Neutrophil (primary cell): ENCODE results near the gene DAD1.
"Not testable (repeated sequence)": the region's sequence is repeated elsewhere in the genome, so short reads cannot be mapped to it uniquely, and the experiment has no call there.

Experiments
- H3K27ac ChIP-seq: fragments of 200-600 bp; sonication (generic); 2 replicates; pipeline ENCODE4 v1.5.1; 2016; ENCODE audit warnings: mild to moderate bottlenecking, moderate library complexity
- H3K27me3 ChIP-seq: fragments of 200-600 bp; sonication (generic); 2 replicates; pipeline ENCODE4 v1.6.0; 2016; ENCODE audit warnings: mild to moderate bottlenecking
- H3K36me3 ChIP-seq: fragments of 200-600 bp; sonication (generic); 2 replicates; pipeline ENCODE4 v1.5.1; 2017
- H3K4me1 ChIP-seq, 2 experiments: fragments of 200-600 bp in 1 of 2; sonication (generic) in 1 of 2; 1 replicate in 1 of 2; 2 replicates in 1 of 2; pipeline versions ENCODE4 v1.5.1 to v1.6.1; 2013 to 2016; ENCODE audit warnings: low read depth in 1 of 2, low read length in 1 of 2, mild to moderate bottlenecking in 1 of 2, moderate library complexity in 1 of 2; ENCODE audit not compliant: control insufficient read depth in 1 of 2, insufficient read depth in 1 of 2
- H3K4me3 ChIP-seq, 2 experiments: fragments of 200-600 bp in 1 of 2; sonication (generic) in 1 of 2; 1 replicate in 1 of 2; 2 replicates in 1 of 2; pipeline ENCODE4 v1.5.1; 2013 to 2016; ENCODE audit warnings: low read depth in 1 of 2, low read length in 1 of 2, mild to moderate bottlenecking in 1 of 2, moderate library complexity in 1 of 2
- H3K9me3 ChIP-seq: fragments of 200-600 bp; sonication (generic); 2 replicates; pipeline ENCODE4 v1.5.1; 2016
- TF ChIP-seq, protein P1 (sequence below): fragments of 200-600 bp; sonication (generic); IDR thresholded peaks from 2 replicates; pipeline ENCODE4 v1.5.1; 2016; ENCODE audit warnings: antibody characterized with exemption

The DAD1 gene

DNA sequence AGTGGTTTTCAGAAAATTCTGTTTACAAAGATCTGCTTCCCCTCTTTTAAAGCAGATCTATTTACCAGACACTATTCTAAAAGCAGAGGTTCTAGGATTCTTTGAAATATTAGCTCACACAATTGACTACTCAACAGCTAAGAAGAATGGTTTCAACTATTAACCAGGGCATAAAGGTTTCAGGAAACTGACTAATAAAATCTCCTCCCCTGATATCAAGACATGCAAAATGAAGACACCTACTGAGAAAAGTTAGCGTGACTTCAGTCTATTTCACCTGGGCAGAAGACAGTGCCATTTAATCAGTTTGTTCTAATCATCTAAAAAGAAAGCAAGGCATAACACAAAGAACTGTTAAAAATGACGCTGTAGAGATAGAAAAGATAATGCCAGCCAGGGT lies 22.2 kb downstream of the DAD1 start:
- H3K4me3 ChIP-seq: no peak overlapping the region
- peaks cover 26% of the 10 kb centered on the region for H3K36me3 ChIP-seq
- no peaks in the 10 kb centered on the region for H3K27me3 ChIP-seq
- TF ChIP-seq, protein P1, sequence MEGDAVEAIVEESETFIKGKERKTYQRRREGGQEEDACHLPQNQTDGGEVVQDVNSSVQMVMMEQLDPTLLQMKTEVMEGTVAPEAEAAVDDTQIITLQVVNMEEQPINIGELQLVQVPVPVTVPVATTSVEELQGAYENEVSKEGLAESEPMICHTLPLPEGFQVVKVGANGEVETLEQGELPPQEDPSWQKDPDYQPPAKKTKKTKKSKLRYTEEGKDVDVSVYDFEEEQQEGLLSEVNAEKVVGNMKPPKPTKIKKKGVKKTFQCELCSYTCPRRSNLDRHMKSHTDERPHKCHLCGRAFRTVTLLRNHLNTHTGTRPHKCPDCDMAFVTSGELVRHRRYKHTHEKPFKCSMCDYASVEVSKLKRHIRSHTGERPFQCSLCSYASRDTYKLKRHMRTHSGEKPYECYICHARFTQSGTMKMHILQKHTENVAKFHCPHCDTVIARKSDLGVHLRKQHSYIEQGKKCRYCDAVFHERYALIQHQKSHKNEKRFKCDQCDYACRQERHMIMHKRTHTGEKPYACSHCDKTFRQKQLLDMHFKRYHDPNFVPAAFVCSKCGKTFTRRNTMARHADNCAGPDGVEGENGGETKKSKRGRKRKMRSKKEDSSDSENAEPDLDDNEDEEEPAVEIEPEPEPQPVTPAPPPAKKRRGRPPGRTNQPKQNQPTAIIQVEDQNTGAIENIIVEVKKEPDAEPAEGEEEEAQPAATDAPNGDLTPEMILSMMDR: no peak
- peaks cover 3 to 18% of the 10 kb centered on the region in 2 experiments for H3K4me1 ChIP-seq
- H3K9me3 ChIP-seq: no peaks in the 10 kb centered on the region
- H3K27ac ChIP-seq: no peak overlapping the region

DNA sequence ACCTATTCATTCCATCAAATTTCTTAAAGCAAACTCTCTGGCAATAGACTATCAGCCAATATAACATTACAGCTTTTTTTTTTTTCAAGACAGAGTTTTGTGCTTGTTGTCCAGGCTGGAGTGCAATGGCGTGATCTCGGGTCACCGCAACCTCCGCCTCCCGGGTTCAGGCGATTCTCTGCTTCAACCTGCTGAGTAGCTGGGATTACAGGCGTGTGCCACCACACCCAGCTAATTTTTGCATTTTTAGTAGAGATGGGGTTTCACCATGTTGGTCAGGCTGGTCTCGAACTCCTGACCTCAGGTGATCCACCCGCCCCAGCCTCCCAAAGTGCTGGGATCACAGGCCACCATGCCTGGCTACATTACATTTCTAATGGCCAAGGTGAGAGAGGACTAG lies 22.8 kb downstream of the DAD1 start:
- H3K4me3 ChIP-seq, H3K9me3 ChIP-seq, H3K27ac ChIP-seq, H3K27me3 ChIP-seq: not testable (repeated sequence)
- Histone ChIP-seq H3K36me3 (peaks cover 23% of the 10 kb centered on the region), H3K4me1 (peaks cover 8 to 23% of the 10 kb centered on the region in 2 experiments)

DNA sequence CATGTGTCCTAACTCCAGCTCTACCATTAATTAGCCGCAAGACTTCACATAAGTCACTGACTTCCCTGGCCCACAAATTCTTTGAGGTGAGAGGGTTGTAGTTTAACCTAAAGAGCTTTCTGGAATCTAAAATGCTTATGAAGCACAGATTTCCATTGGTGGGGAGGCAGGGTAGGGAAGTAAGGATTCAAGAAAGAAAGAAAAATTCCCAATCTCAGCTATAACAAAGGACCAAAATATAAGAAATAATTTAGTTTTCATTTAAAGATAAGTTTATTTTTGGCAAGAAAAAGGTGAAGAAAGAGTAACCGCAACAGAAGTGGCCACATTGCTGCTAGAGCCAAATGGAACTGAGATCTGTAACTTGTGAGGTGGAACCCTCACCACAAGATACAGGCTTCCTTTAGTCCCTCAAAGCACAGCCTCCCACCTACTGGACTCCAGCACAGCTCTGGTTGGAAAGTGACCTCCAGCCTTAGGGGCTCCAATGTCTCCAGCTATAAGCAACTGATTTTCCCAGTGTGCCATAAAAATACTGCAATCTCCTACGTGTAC lies 23.6 kb downstream of the DAD1 start:
- no peaks in the 10 kb centered on the region for H3K9me3 ChIP-seq
- TF ChIP-seq, protein P1: no peak
- H3K36me3 ChIP-seq: peaks cover 23% of the 10 kb centered on the region
- no peak overlapping the region for H3K27ac ChIP-seq
- peaks cover 8 to 21% of the 10 kb centered on the region in 2 experiments for H3K4me1 ChIP-seq
- H3K4me3 ChIP-seq: no peak overlapping the region
- H3K27me3 ChIP-seq: no peaks in the 10 kb centered on the region

DNA sequence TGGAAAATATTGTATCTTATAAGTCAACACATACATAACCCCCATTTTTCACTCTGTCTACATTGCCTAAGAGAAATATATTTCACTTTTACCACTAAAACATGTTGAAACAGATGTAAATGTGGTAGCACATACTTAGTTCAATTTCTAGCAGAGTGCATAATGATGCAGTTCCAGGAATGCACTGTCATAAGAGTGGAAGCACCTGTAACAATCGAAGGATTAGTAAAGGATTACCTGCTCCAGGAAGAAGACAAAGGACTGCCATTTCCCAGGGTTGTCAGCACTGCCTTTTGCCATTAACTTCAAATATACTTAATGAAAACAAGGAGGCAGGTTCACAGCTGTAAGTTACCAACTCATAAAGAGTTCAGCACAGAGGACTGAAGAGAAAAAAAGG lies 24.6 kb downstream of the DAD1 start:
- H3K27me3 ChIP-seq: no peaks in the 10 kb centered on the region
- H3K4me1 ChIP-seq: peaks cover 8 to 17% of the 10 kb centered on the region in 2 experiments
- H3K4me3 ChIP-seq: no peak overlapping the region
- no peaks in the 10 kb centered on the region for H3K9me3 ChIP-seq
- H3K36me3 ChIP-seq: peaks cover 23% of the 10 kb centered on the region
- TF ChIP-seq, protein P1: no peak
- no peak overlapping the region for H3K27ac ChIP-seq

DNA sequence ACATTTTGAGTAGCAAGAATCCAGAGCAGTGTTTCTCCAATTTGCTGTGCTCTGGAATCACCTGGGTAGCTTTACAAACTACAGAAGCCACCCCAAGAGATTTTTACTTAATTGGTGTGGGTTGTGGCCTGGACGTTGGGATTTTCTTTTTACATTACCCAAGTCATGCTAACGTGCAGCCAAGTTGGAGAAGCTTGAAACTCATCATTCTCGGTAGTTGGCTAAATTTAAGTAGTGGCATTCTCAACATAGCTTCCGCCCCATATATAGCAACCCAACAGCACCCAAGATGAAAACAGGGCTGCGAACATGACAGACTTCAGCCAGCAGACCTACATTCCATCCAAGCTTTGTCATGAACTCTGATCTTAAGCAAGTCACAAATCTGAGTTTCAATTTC lies 25.0 kb downstream of the DAD1 start:
- TF ChIP-seq, protein P1: no peak
- Histone ChIP-seq H3K4me1 (peaks cover 8 to 17% of the 10 kb centered on the region in 2 experiments), H3K4me3 (no peak overlapping the region), H3K27ac (no peak overlapping the region), H3K27me3 (no peaks in the 10 kb centered on the region), H3K9me3 (no peaks in the 10 kb centered on the region), H3K36me3 (peaks cover 23% of the 10 kb centered on the region)

DNA sequence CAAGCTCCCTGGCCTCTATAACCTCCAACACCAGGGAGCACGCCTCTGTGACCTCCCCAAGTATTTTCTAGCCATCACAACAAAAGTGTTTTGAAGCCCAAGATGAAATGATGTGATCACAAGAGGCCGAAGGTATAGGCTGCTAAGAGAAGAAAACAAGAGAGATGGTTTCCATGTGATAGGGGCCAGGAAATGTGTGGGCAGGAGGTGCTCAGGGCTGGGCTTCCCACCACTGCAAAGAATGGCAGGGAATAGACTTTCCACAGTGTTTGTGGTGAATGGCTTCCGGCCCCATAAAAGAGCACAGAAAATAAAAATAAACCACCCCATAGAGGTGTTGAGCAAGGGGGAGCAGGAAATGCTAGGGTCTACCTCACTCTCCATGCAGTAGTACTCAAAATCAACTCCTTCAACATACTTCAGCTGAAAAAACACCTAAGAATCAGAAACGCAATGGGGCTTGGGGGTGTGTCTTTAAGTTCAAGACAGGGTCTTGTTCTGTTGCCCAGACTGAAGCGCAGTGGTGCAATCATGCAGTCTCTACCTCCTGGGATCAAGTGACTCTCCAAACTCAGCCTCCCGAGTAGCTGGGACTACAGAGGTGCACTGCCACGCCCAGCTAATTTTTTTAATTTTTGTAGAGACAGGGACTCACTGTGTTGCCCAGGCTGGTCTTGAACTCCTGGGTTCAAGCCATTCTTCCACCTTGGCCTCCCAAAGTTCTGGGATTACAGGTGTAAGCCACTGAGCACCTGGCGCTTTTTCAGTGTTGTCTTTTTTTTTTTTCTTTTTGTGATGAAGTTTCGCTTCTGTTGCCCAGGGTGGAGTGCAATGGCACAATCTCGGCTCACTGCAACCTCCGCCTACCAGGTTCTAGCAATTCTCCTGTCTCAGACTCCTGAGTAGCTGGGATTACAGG lies 27.1 kb downstream of the DAD1 start:
- TF ChIP-seq, protein P1: no peak
- Histone ChIP-seq H3K4me3 (no peak overlapping the region), H3K27me3 (no peaks in the 10 kb centered on the region), H3K36me3 (peaks cover 13% of the 10 kb centered on the region), H3K4me1 (peaks cover 22 to 31% of the 10 kb centered on the region in 2 experiments), H3K9me3 (no peaks in the 10 kb centered on the region), H3K27ac (no peak overlapping the region)
